ENCODE results near the gene NCF4.
A peak's percentile ranks its signal among the peaks of the same experiment; 100 is the strongest.

Gene NCF4

GRCh38 chr22:36860821-36861659, at the start of gene NCF4:
Gene NCF4 (plus strand): TSS chr22:36861006. CDS start chr22:36861172, 166 bp downstream.
- Mint-ChIP-seq H3K36me3 (no peaks in the 10 kb centered on the region), H3K4me3 (peak within 1 kb of the TSS; percentile 51), H3K4me1 (peaks cover 35% of the 10 kb centered on the region), H3K27ac (peak within 1 kb of the TSS; percentile 94), H3K27me3 (peaks cover 20% of the 10 kb centered on the region), H3K9me3 (no peaks in the 10 kb centered on the region)
- DNase-seq, result peak; percentile 64
- CTCF ChIA-PET, result interaction anchor here (1.1 to 11.3 kb wide), 7 partner anchors 8 to 314 kb away, joined by 3 to 211 read pairs (median 4); partner anchors contain the start of gene IFT27

DNA sequence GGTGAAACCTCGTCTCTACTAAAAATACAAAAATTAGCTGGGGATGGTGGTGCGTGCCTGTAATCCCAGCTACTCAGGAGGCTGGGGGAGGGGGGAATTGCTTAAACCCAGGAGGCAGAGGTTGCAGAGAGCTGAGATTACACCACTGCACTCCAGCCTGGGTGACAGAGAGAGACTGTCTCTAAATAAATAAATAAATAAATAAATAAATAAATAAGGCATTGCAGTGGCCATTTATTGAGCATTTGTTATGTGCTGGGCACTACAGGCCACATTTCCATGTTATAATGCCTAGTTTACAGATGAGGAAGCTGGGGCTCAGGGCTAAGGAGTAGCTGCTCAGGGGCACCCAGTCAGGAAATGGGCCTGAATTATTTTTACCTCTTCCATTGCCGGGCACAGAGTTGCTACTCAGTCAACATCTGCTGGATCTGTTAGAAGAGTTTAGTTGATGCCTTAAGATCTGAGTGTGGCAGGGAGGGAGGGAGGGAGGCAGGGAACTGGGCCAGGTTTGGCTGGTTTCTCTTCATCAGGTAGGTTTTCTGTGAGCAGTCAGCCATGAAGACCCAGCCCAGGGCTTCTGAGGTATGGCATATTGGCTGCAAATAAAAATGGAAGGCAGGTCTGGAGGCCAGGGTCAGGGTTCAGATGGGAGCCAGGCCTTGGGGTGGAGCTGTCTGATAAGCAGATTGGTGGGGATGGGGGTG, 49.6 kb upstream of the NCF4 start:
- H3K4me1 Mint-ChIP-seq, result peaks cover 36% of the 10 kb centered on the region
- no peaks in the 10 kb centered on the region for H3K9me3 Mint-ChIP-seq
- no peak overlapping the region for H3K27ac Mint-ChIP-seq
- peaks cover 49% of the 10 kb centered on the region for H3K27me3 Mint-ChIP-seq
- no peak for DNase-seq
- H3K36me3 Mint-ChIP-seq, result no peaks in the 10 kb centered on the region
- H3K4me3 Mint-ChIP-seq, result no peak overlapping the region
- CTCF ChIA-PET, result interaction anchor here (1.0 to 1.2 kb wide), 2 partner anchors 46 to 120 kb away, joined by 3 read pairs; no protein-coding TSS in a partner anchor

DNA sequence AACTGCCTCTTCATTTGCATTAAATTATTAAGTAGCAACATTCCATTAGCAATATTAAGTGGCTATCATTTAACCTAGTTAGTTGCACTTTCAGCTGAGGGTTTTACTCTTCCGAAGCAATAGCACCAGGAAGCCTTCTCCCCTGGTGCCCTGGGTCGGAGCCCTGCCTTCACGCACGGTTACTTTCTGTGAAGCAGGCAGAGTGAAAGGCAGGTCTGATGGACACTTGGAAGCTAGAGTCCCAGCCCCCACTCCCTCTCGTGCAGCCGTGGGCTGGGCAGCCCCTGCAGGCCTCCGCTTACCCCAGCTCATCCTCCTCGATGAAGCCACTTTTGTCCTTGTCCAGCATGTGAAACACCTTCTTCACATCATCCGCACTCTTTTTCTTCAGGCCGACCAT, 46.0 kb upstream of the NCF4 start:
- no peak for DNase-seq
- Mint-ChIP-seq H3K36me3 (no peaks in the 10 kb centered on the region), H3K4me3 (no peak overlapping the region), H3K9me3 (no peaks in the 10 kb centered on the region), H3K4me1 (peaks cover 13% of the 10 kb centered on the region), H3K27ac (no peak overlapping the region), H3K27me3 (peaks cover 80% of the 10 kb centered on the region)
- CTCF ChIA-PET, result no interaction called here

DNA sequence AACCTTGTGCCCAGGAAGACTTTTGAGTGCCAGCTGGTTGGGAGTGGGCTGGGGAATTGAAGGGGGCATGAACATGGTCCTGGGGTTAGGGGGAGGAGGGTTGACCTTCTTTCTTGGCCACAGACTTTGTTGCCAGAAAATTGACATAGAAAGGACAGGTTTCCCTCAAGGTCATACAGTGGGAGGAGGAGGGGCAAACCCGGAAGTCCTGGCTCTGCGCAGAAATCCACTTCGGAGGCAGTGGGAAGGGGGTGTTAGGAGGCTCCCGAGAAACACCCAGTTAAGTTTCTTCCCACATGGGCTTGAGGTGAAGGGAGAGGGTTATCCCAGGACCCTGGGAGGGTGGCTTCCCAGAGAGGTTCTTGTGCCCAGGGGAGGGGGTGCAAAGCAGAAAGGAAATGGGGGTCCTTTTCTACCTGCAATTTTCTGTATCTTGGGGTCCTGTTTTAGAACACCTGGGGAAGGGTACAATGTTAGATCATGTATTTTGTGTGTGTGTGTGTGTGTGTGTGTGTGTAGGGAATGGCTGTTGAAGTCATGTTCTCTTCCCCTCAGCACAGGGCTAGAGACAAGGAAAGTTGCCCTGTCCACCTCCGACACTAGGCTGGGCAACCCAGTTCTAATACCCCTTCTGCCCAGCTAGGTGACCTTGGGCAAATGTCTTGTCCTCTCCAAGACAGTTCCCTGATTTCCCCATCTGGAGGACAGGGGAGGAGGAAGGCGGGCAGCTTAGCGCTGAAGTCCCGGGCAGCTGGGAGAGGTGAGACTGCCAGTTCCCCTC, 45.1 kb upstream of the NCF4 start:
- Mint-ChIP-seq H3K4me3 (no peak overlapping the region), H3K27ac (no peak overlapping the region), H3K4me1 (peaks cover 10% of the 10 kb centered on the region), H3K36me3 (no peaks in the 10 kb centered on the region), H3K9me3 (no peaks in the 10 kb centered on the region), H3K27me3 (peaks cover 89% of the 10 kb centered on the region)
- CTCF ChIA-PET, result no interaction called here
- no peak for DNase-seq

DNA sequence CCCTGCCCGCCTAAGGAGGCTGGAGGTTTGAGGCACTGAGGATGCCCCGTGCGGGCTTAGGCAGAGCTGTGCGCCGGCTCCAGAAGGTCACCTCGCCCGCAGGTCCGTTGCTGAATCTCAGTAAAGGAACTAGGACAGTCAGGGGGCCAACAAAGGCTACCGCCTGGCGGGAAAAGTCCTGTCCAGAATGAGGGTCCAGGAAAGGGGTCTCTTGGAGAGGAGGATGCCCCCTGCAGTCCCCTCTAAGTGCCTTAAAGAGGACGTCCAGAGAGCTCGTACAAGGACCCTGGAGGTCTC, 44.5 kb upstream of the NCF4 start:
- peaks cover 95% of the 10 kb centered on the region for H3K27me3 Mint-ChIP-seq
- H3K36me3 Mint-ChIP-seq, result no peaks in the 10 kb centered on the region
- CTCF ChIA-PET, result no interaction called here
- DNase-seq, result no peak
- no peak overlapping the region for H3K4me3 Mint-ChIP-seq
- no peaks in the 10 kb centered on the region for H3K9me3 Mint-ChIP-seq
- peaks cover 10% of the 10 kb centered on the region for H3K4me1 Mint-ChIP-seq
- no peak overlapping the region for H3K27ac Mint-ChIP-seq

DNA sequence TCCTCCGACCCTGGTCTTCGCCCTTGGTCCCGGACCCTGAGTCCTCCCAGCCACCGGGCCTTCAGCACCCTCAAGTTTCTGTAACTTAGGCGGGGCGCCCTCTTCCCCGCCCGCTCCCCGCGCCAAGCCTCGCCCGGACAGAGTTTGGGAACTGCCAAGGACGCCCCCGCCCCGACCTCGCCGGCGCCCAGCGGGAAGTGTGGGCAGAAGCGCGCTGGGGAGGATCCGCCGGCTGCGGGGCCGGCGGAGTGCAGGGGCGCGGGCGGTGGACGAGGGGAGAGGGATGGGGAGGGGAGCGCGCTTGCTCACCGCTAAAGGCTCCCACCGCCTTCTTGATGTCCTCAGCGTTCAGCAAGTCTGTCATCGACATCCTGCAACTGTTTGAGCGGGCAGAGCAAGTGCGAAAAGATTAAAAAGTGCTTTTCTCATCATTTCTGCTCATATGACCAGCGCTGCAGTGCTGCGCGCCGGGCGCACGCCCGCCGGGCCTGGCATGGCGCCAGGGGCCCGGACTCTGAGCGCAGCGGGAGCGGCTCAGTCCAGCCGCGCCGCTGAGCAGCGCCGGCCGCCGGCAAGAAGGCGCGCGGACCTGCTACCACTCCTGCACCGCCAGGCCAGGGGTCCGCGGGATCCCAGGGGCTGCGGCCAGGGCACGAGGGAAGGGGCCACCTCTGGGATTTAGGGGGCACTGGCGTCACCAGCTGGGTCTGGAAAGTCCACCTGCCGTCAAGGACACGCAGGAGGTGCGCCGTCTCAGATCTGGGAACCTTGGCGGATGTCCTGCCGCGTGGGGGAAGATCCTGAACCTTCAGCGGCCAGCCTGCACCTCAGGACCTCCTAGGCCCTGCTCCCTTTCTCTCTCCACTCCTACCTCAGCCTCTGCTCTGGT, 43.9 kb upstream of the NCF4 start, which contains the start of gene PVALB:
PVALB (minus strand) TSS at position 400 of the 889 bp plus-strand sequence; CDS start at position 370, 30 bp downstream.
- Mint-ChIP-seq H3K4me1 (peaks cover 10% of the 10 kb centered on the region), H3K27me3 (peaks cover 90% of the 10 kb centered on the region), H3K9me3 (no peaks in the 10 kb centered on the region), H3K27ac (no peak within 1 kb of the TSS), H3K4me3 (no peak within 1 kb of the TSS), H3K36me3 (no peaks in the 10 kb centered on the region)
- CTCF ChIA-PET, result no interaction called here
- no peak for DNase-seq

GRCh38 chr22:36817525-36817848, 43.3 kb upstream of the NCF4 start:
- CTCF ChIA-PET, result no interaction called here
- H3K4me3 Mint-ChIP-seq, result no peak overlapping the region

GRCh38 chr22:36818010-36818642, 42.7 kb upstream of the NCF4 start:
- Mint-ChIP-seq H3K9me3 (no peaks in the 10 kb centered on the region), H3K4me3 (no peak overlapping the region), H3K27ac (no peak overlapping the region), H3K4me1 (peaks cover 10% of the 10 kb centered on the region), H3K27me3 (peaks cover 90% of the 10 kb centered on the region), H3K36me3 (no peaks in the 10 kb centered on the region)
- CTCF ChIA-PET, result interaction anchor here (1.0 kb wide), 1 partner anchor 38 kb away, joined by 3 read pairs; no protein-coding TSS in a partner anchor
- no peak for DNase-seq

More at GRCh38 chr22:36817525-36817848, 43.3 kb upstream of the NCF4 start:
- Mint-ChIP-seq H3K27me3 (peaks cover 89% of the 10 kb centered on the region), H3K27ac (no peak overlapping the region), H3K9me3 (no peaks in the 10 kb centered on the region), H3K36me3 (no peaks in the 10 kb centered on the region), H3K4me1 (peaks cover 10% of the 10 kb centered on the region)
- DNase-seq, result no peak

GRCh38 chr22:36819112-36819511, 41.7 kb upstream of the NCF4 start:
- Mint-ChIP-seq H3K36me3 (no peaks in the 10 kb centered on the region), H3K9me3 (no peaks in the 10 kb centered on the region), H3K27me3 (peaks cover 90% of the 10 kb centered on the region), H3K27ac (no peak overlapping the region), H3K4me3 (no peak overlapping the region), H3K4me1 (peaks cover 10% of the 10 kb centered on the region)
- CTCF ChIA-PET, result interaction anchor here (1.0 kb wide), 1 partner anchor 37 kb away, joined by 3 read pairs; no protein-coding TSS in a partner anchor
- DNase-seq, result no peak

DNA sequence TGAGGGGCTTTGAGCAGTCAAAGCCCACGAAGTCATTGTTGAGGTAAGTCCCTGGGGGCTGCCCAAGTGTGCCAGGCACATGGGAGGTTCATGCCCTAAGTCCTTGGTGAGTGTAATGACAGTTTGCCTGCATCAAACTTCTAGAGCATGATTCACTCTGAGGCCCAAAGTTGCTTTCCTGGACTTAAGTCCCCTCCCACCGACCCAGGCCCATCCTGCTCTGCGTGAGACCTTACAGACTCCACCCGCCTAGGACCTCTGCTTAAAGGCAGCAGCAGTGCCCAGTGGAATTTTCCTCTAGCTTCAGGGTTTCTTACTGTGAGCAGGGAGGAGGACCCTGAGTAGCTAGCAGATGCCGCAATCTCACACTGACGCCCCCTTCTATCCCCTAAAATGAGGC, 38.2 kb upstream of the NCF4 start:
- Mint-ChIP-seq H3K36me3 (no peaks in the 10 kb centered on the region), H3K27ac (no peak overlapping the region), H3K4me1 (peaks cover 2% of the 10 kb centered on the region), H3K4me3 (no peak overlapping the region), H3K27me3 (peaks cover 73% of the 10 kb centered on the region), H3K9me3 (no peaks in the 10 kb centered on the region)
- CTCF ChIA-PET, result interaction anchor here (1.7 kb wide), 1 partner anchor 34 kb away, joined by 5 read pairs; no protein-coding TSS in a partner anchor
- DNase-seq, result no peak

DNA sequence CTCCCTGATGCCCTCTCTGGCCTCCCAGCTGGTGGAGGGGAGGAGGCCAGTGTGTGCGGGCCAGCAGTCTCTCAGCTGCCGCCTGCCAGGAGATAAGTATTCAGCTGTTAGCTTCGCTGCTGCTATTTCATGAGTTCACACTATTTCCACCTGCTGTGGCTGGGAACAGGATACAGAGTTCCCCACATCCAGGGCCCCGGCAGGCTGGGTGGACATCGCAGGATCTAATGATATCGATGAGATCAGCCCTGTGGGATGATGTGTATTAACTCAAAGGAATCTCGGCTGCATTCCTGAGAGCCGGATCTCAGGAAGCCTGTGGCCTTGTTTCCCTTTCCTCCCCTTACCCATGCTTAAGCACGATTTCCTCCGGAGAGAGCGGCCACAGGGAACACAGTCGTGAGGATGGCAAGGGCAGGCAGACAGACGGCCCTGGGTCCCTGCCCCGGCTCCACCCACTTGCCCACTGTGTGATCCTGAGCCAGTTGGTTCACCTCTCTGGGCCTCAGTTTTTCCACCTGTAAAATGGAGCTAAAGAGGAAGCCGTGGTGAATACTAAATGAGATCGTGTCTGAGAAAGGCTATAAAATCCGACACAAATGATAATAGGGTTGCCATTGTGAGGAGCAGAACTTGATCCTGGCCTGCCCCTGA, 37.5 kb upstream of the NCF4 start:
- Mint-ChIP-seq H3K9me3 (no peaks in the 10 kb centered on the region), H3K36me3 (no peaks in the 10 kb centered on the region), H3K4me3 (no peak overlapping the region), H3K4me1 (no peaks in the 10 kb centered on the region), H3K27me3 (peaks cover 68% of the 10 kb centered on the region), H3K27ac (no peak overlapping the region)
- DNase-seq, result no peak
- CTCF ChIA-PET, result interaction anchor here (1.7 kb wide), 1 partner anchor 33 kb away, joined by 5 read pairs; no protein-coding TSS in a partner anchor

DNA sequence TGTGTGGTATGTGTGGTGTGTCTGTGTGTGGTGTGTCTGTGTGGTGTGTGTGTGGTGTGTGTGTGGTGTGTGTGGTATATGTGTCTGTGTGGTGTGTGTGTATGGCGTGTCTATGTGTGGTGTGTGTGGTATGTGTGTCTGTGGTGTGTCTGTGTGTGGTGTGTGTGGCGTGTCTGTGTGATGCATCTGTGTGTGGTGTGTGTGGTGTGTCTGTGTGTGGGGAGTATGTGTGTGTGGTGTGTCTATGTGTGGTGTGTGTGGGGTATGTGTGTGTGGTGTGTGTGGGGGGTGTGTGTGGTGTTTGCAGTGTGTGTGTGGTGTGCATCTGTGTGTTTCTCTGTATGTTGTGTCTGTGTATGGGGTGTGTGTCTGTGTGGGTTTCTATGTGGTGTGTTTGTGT, 36.2 kb upstream of the NCF4 start:
- H3K27me3 Mint-ChIP-seq, result peaks cover 64% of the 10 kb centered on the region

DNA sequence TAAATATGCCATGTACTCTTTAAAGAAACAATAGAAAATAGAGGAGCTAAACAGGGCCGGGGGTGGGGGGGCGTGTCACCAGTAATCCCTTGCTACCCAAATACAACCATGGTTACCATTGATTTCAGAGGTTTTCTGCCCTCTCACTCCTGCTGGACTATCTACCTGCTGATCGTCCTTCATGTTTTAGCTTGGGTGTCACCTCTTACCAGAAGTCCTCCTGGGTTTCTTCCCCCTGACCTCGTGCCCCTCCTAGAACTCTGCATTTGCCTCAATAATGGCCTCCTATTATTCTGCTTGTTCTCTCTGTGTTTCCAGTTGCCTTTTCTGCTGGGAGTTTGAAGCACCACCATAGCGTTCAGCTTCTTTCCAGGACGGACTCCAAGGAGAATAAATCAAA, 34.5 kb upstream of the NCF4 start:
- no peaks in the 10 kb centered on the region for H3K36me3 Mint-ChIP-seq
- CTCF ChIA-PET, result interaction anchor here (1.4 kb wide), 1 partner anchor 30 kb away, joined by 5 read pairs; no protein-coding TSS in a partner anchor
- no peak for DNase-seq
- H3K9me3 Mint-ChIP-seq, result no peaks in the 10 kb centered on the region
- H3K4me3 Mint-ChIP-seq, result no peak overlapping the region
- no peak overlapping the region for H3K27ac Mint-ChIP-seq
- peaks cover 15% of the 10 kb centered on the region for H3K4me1 Mint-ChIP-seq
- H3K27me3 Mint-ChIP-seq, result peaks cover 59% of the 10 kb centered on the region

More for the DNA sequence above, 36.2 kb upstream of the NCF4 start:
- no peak for DNase-seq
- Mint-ChIP-seq H3K27ac (no peak overlapping the region), H3K4me3 (no peak overlapping the region), H3K36me3 (no peaks in the 10 kb centered on the region), H3K9me3 (no peaks in the 10 kb centered on the region), H3K4me1 (peaks cover 1% of the 10 kb centered on the region)
- CTCF ChIA-PET, result no interaction called here
